Measurements from ENCODE around the gene ULK2.

- TF ChIP-seq CTCF (IDR thresholded peaks at IDR 0.05) (no peak), POLR2A (IDR thresholded peaks at IDR 0.05) (no peak), EP300 (IDR thresholded peaks at IDR 0.05) (peak in 1 of 2 donors; percentile 49)
These were observed 96.6 kb downstream of the ULK2 start for GRCh38 chr17:19770985-19771735.
